ENCODE measurements around the gene RAX.

The RAX gene

DNA sequence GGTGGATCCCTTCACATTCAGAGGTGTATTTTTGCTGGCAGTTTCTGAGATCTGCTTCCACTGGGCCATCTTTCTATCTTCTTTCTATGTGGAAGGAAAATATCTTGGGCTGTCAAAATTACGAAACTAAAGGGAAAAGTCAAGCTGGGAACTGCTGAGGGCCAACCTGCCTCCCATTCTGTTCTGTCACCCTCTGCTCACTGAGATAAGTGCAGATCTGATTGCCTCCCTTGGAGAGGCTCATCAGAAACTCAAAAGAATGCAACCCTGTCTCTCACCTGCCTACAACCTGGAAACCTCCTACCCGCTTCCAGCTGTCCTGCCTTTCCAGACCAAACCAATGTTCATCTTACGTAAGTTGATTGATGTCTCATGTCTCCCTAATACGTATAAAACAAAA lies 26.5 kb downstream of the RAX start:
- Histone ChIP-seq H3K4me1 (no peaks in the 10 kb centered on the region), H3K4me3 (ENCODE audit: low read depth, low read length) (no peak overlapping the region), H3K27me3 (peaks cover 12% of the 10 kb centered on the region; the same call in 1 of the 2 replicates), H3K9me3 (no peaks in the 10 kb centered on the region), H3K36me3 (no peaks in the 10 kb centered on the region)
- DNase-seq: no peak
- TF ChIP-seq, protein P1, sequence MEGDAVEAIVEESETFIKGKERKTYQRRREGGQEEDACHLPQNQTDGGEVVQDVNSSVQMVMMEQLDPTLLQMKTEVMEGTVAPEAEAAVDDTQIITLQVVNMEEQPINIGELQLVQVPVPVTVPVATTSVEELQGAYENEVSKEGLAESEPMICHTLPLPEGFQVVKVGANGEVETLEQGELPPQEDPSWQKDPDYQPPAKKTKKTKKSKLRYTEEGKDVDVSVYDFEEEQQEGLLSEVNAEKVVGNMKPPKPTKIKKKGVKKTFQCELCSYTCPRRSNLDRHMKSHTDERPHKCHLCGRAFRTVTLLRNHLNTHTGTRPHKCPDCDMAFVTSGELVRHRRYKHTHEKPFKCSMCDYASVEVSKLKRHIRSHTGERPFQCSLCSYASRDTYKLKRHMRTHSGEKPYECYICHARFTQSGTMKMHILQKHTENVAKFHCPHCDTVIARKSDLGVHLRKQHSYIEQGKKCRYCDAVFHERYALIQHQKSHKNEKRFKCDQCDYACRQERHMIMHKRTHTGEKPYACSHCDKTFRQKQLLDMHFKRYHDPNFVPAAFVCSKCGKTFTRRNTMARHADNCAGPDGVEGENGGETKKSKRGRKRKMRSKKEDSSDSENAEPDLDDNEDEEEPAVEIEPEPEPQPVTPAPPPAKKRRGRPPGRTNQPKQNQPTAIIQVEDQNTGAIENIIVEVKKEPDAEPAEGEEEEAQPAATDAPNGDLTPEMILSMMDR (IDR thresholded peaks at IDR 0.05; ENCODE audit: low read depth, low read length): no peak

DNA sequence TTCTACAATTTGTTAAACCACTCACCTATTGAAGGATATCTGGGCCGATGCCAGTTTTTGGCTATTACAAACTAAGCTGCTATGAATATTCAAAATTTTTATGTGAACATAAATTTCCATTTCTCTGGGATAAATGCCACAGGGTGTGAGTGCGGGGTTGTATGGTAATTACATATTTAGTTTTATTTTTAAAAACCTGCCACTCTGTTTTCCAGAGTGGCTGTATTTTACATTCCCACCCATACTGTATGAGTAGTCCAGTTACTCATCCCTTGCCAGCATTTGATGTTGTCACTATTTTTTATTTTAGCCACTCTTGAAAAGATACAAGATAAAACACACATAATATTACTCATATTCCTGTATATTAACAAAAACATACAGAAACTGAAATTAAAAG lies 30.3 kb downstream of the RAX start:
- Histone ChIP-seq H3K36me3 (no peaks in the 10 kb centered on the region), H3K4me1 (no peaks in the 10 kb centered on the region), H3K4me3 (ENCODE audit: low read depth, low read length) (no peak overlapping the region), H3K9me3 (no peaks in the 10 kb centered on the region), H3K27me3 (peaks cover 12% of the 10 kb centered on the region; the same call in 1 of the 2 replicates)
- TF ChIP-seq, protein P1 (IDR thresholded peaks at IDR 0.05; ENCODE audit: low read depth, low read length): no peak
- no peak for DNase-seq

DNA sequence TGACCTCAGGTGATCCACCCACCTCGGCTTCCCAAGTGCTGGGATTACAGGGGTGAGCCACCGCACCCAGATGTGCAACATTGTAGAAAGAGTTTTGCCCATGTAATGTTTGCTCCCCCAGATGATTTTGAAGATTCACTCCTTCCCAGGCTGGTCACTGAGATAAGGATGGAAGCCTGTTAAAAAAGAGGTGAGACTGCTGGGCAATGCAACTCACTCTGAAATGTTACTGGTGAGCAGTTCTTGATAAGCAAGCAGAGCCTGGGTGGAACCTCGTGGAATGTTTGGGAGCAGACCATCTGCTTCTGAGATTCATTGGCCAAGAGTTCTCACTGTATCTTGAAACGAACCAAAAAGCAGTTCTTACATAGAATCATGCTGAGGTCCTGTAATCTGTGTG lies 33.6 kb downstream of the RAX start:
- Histone ChIP-seq H3K4me3 (ENCODE audit: low read depth, low read length) (no peak overlapping the region), H3K27me3 (no peaks in the 10 kb centered on the region), H3K36me3 (no peaks in the 10 kb centered on the region), H3K4me1 (no peaks in the 10 kb centered on the region), H3K9me3 (no peaks in the 10 kb centered on the region)
- DNase-seq: no peak
- TF ChIP-seq, protein P1 (IDR thresholded peaks at IDR 0.05; ENCODE audit: low read depth, low read length): no peak

DNA sequence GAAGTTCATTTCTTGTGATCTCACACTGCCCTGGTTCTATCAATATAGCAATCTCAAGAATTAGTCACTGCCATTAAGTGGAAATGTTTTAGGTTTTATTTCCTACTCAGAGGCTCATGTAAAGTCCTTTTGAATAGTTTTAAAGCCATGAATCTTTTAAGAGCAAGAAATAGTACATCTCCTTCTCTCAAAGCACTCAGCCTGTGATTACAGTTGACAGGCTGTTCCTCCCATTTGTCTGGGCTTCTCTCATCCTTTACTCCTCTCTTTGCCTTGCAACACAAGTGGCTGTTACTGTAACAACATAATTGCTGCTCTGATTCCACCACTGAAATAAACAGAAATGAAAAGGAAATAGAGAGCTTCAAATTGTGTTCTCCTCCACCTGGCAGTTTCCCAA lies 34.9 kb downstream of the RAX start:
- Histone ChIP-seq H3K9me3 (no peaks in the 10 kb centered on the region), H3K4me1 (no peaks in the 10 kb centered on the region), H3K27me3 (no peaks in the 10 kb centered on the region), H3K36me3 (no peaks in the 10 kb centered on the region), H3K4me3 (ENCODE audit: low read depth, low read length) (no peak overlapping the region)
- no peak for DNase-seq
- TF ChIP-seq, protein P1 (IDR thresholded peaks at IDR 0.05; ENCODE audit: low read depth, low read length): no peak

DNA sequence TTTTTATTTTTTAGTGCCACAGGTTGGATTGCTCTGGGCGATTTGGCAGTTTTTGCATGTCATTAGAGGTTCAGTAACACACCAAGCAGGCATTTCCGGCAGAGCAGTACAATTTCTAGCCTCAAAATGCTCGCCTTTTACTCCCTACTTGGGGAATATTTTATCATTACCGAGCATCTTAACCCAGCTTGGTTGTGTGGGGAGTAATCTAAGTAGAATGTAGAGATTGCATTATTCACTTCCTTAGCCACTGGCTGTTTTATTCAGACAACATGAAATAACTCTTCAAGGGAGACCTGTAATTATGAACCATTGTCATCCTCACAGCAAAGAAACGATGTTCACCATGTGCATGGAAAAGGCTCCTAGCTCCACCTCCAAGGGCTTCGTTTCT lies 40.2 kb downstream of the RAX start:
- no peaks in the 10 kb centered on the region for H3K4me1 ChIP-seq
- H3K27me3 ChIP-seq: peaks cover 4% of the 10 kb centered on the region; the same call in 1 of the 2 replicates
- TF ChIP-seq, protein P1 (IDR thresholded peaks at IDR 0.05; ENCODE audit: low read depth, low read length): no peak
- H3K4me3 ChIP-seq (ENCODE audit: low read depth, low read length): no peak overlapping the region
- no peaks in the 10 kb centered on the region for H3K9me3 ChIP-seq
- no peaks in the 10 kb centered on the region for H3K36me3 ChIP-seq
- DNase-seq: no peak

DNA sequence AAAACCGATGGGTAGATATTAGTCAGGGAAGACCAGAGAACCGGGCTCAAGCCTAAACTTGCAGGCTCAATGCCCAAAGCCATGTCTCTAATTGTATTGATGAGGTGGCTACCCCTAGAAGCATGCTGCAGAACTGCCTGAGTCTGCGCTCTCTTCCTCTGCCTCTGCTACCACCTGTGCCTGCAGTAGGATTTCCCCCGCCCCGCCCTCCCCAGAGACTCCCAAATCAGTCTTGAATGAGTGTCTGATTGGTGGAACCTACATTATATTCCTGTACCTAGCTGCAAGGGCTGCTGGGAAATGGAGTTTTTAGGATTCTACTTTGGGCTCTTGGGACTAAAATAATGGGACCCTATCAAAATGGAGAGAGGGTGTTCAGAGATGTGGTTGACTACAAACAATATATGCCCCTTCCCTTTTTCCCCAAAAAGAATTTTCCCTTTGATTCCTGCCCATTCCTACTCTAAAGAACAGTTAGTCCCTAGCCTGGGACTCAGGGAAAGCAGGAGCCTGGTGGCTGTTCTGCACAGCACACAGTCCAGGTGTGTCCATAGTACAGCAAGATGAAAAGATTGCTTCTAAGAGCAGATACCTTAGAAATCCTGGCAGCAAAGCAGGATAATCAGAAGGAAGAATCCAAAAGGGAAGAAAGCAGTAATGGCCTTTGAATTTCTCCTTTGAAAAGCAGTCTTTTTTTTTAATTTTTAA lies 40.8 kb downstream of the RAX start:
- Histone ChIP-seq H3K36me3 (no peaks in the 10 kb centered on the region), H3K4me3 (ENCODE audit: low read depth, low read length) (no peak overlapping the region), H3K4me1 (no peaks in the 10 kb centered on the region), H3K27me3 (peaks cover 4% of the 10 kb centered on the region; the same call in 1 of the 2 replicates), H3K9me3 (no peaks in the 10 kb centered on the region)
- TF ChIP-seq, protein P1 (IDR thresholded peaks at IDR 0.05; ENCODE audit: low read depth, low read length): no peak
- no peak for DNase-seq

Data from BE2C (cell line).